Kidney (tissue), 14 donors: ENCODE data around the gene ITGA5. TPM values are rescaled to one million over a fixed set of nuclear protein-coding genes. Genes with fewer than 3 reads are reported as not detected.
A peak's percentile ranks its signal among the peaks of the same experiment; 100 is the strongest.

Experiments used
- DNase-seq, 5 donors: peaks; one replicate each; pipeline ENCODE4 v3.0.0-alpha.2; 2013 to 2020
- FAIRE-seq: peaks from 2 replicates; lab custom pipeline; 2012; peaks lifted over from hg19 to GRCh38; lab: Jason Lieb, UNC
- H3K27ac ChIP-seq, 2 donors: one replicate each; pipeline ENCODE4 v1.7.0; 2013; ENCODE audit warnings: low read depth in 2 of 2, low read length in 2 of 2, inconsistent platforms in 1 of 2
- H3K27me3 ChIP-seq: one replicate; pipeline ENCODE4 v1.7.1; 2013; ENCODE audit warnings: low read length, inconsistent platforms; ENCODE audit not compliant: control insufficient read depth, insufficient read depth
- H3K36me3 ChIP-seq, 3 donors: one replicate each; pipeline versions ENCODE4 v1.7.0 to v1.7.1; 2013; ENCODE audit warnings: low read length in 3 of 3, control low read depth in 1 of 3, inconsistent platforms in 1 of 3; ENCODE audit not compliant: insufficient read depth in 3 of 3, control insufficient read depth in 2 of 3
- H3K4me1 ChIP-seq, 3 donors: one replicate each; pipeline versions ENCODE4 v1.7.0 to v1.7.1; 2013; ENCODE audit warnings: low read length in 3 of 3, inconsistent platforms in 1 of 3, low read depth in 1 of 3; ENCODE audit not compliant: control insufficient read depth in 2 of 3, insufficient read depth in 2 of 3
- H3K4me3 ChIP-seq, 3 donors: one replicate each; pipeline versions ENCODE4 v1.7.0 to v1.8.1; 2013; ENCODE audit warnings: low read length in 3 of 3, control low read depth in 1 of 3, inconsistent platforms in 1 of 3
- H3K9ac ChIP-seq, 3 donors: one replicate each; pipeline versions ENCODE4 v1.7.0 to v1.7.1; 2013; ENCODE audit warnings: low read length in 3 of 3, control low read depth in 1 of 3, inconsistent platforms in 1 of 3
- H3K9me3 ChIP-seq, 3 donors: one replicate each; pipeline versions ENCODE4 v1.7.0 to v1.7.1; 2013; ENCODE audit warnings: low read length in 3 of 3, control low read depth in 1 of 3, inconsistent platforms in 1 of 3; ENCODE audit not compliant: control insufficient read depth in 2 of 3, insufficient read depth in 1 of 3
- CTCF ChIP-seq: IDR thresholded peaks from 3 replicates; pipeline ENCODE4 v1.5.1; 2012; ENCODE audit warnings: mild to moderate bottlenecking, moderate library complexity, borderline replicate concordance; ENCODE audit not compliant: insufficient read depth; ENCODE audit errors: extremely low read depth
- intact Hi-C: fragments of 100-400 bp; cut with DNase I; formaldehyde crosslinking; loops from one replicate; pipeline ENCODE4 v1.11.1; 2022
- polyA plus RNA-seq: library from polyadenylated mRNA; stranded (reverse); fragments of 350-450 nt; fragmentation: Illumina TruSeq; extraction: RNeasy Lipid Tissue Mini Kit (QIAGEN cat#74804); gene quantifications from one replicate; pipeline ENCODE4 v1.2.3, GENCODE V29; 2014; ENCODE audit warnings: low read depth, low replicate concordance; ENCODE audit not compliant: insufficient read depth
- total RNA-seq: library from RNA; stranded (reverse); fragmentation: NEBNext Ultra II Directional; extraction: Animal tissue kit (Norgen Biotek cat#: 25700); gene quantifications from one replicate; pipeline ENCODE4 v1.2.1, GENCODE V29; 2021
- donor health status: control.
- donor health status: control.
- donor health status: control.
- donor health status: control.
- donor health status: control.
- donor health status: DM: yes; HTN: yes; CAD: no.
- donor health status: Normal renal cell carcinoma (clear cell type).

ITGA5 gene
- total and polyA plus RNA-seq, 2 donors from 2014 or later = 11.4 to 65.6 TPM

DNA sequence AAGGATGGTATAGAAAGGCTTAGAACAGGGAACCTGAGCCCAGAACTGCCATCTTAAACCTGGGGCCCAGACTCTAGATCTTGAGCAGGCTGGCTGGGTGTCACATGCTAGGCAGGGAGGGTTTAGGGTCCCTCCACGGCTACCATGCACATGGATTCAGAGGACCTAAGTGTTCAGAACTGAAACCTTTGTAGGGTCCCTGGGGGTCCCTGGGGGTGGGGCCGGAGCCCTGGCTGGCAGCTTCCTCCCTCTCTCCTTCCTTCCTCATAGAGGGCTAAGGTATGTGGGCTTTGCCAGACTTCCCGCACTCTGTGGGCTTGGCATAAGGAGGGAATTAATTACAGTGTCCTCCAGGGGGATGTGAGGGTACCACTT lies 29.9 kb downstream of the ITGA5 start:
- DNase-seq = no peak
- no peak overlapping the region for H3K9ac ChIP-seq
- H3K36me3 ChIP-seq = no peaks in the 10 kb centered on the region
- H3K4me1 ChIP-seq = peaks cover 0 to 16% (median 4%) of the 10 kb centered on the region in 3 donors
- no peak for TF ChIP-seq CTCF
- no peak overlapping the region for H3K27ac ChIP-seq
- no peak overlapping the region for H3K4me3 ChIP-seq
- no peaks in the 10 kb centered on the region for H3K27me3 ChIP-seq
- H3K9me3 ChIP-seq = no peaks in the 10 kb centered on the region
- intact Hi-C loops = no loop called here
- no peak for FAIRE-seq

DNA sequence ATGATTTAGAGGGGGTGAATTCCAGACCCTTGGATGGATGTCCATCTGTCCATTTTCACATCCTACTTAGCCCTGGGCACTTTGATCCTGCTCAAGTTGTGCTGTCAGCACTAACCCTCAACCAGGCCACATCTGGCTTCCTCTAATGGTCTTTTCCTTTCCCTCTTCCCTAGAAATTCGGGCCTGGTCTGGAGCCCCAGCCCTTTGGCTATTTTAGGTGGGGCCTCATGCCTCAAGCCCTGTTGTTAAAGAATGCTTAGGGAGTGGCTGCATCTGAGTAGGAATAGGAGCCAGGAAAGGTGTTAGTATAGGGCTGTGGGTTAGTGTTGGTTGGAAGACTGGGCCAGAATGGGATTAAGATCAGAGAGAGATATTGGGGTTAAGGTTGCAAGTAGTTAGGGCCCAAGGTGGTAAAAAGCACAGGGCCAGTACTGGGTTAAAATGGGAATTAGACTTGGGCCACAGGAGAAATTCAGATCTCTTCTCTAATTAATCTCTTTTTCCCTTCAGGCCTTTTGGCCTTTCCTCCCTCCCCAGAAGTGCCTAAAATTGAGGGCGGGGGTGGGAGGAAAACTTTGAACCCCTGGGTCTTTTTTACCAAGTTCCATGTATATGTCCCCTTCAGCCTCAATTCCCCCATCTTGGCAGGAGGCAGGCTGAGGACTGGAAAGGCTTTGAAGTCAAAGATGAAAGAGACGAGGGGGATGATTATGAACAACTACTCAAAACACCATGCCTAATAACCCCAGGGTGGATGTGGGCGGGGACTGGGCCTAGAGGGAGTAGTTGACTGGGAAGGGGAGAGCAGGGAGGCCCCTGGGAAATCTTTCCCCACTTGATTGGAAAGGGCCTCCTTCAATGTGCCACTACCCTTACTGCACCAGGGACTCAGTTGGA lies 30.6 kb downstream of the ITGA5 start:
- FAIRE-seq (no peak), DNase-seq (no peak)
- intact Hi-C loops = no loop called here
- H3K4me1 ChIP-seq = peaks cover 0 to 16% (median 4%) of the 10 kb centered on the region in 3 donors
- H3K4me3 ChIP-seq = no peak overlapping the region
- H3K9me3 ChIP-seq = no peaks in the 10 kb centered on the region
- no peaks in the 10 kb centered on the region for H3K36me3 ChIP-seq
- peak overlapping the region in 1 of 2 donors; percentile 47 for H3K27ac ChIP-seq
- H3K27me3 ChIP-seq = no peaks in the 10 kb centered on the region
- peak overlapping the region in 1 of 3 donors; percentile 30 for H3K9ac ChIP-seq
- TF ChIP-seq CTCF = no peak

DNA sequence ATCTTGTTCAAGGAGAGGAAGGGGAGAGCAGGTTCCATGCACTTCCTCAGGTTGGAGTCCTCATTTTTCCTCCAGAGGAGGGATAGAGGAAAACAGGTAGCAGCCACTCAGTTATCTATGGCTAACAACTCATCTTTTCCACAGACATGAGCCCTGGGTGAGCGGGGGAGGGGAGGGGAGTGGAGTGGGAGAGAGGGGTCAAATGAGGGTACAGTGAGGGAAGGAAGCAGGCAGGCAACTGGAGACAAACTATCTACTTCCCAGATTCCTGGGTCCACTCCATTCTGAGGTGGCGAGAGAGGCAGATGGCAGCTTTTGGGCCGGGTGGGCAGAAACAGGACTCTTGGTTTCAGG lies 32.0 kb downstream of the ITGA5 start:
- intact Hi-C loops = no loop called here
- Histone ChIP-seq H3K36me3 (no peaks in the 10 kb centered on the region), H3K4me1 (peaks cover 0 to 16% (median 4%) of the 10 kb centered on the region in 3 donors), H3K9ac (no peak overlapping the region), H3K27me3 (no peaks in the 10 kb centered on the region), H3K4me3 (no peak overlapping the region), H3K9me3 (no peaks in the 10 kb centered on the region), H3K27ac (no peak overlapping the region)
- DNase-seq (no peak), FAIRE-seq (no peak)
- TF ChIP-seq CTCF = no peak
